Measurements from ENCODE around the gene FARP2. TPM values are rescaled to one million over a fixed set of nuclear protein-coding genes. Genes with fewer than 3 reads are reported as not detected.

FARP2 gene
- total and polyA plus RNA-seq, 2 of the 4 experiments (the other 2 are of a cell fraction): 17.1 to 30.8 TPM

DNA sequence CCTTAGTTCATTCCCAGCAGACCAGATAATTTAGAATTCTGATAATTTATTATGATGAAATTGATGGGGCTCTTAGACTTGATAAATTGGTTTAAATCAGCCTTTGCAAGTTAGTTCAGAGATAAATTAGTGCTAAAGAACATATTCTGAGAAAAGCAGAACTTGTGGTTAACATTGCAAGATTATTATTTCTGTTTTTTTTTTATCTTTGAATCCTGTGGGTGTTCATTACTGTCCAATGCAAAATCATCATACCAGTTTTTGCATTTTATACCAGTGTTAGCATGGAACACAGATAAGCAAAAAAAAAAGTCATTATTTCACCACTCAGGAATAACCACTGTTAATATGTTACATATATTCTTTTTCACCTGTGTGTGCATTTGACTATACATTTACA lies 31.3 kb upstream of the FARP2 start:
- Histone ChIP-seq H4K8ac (ENCODE audit: low read depth in 2 of 2, low read length in 2 of 2) (no peak overlapping the region), H3K9me1 (ENCODE audit: insufficient read depth, low read length) (peaks cover 10% of the 10 kb centered on the region), H3K18ac (ENCODE audit: low read depth, low read length) (no peak overlapping the region), H3K4me3 (ENCODE audit: insufficient read depth, low read depth, low read length) (no peak overlapping the region), H4K20me1 (ENCODE audit: insufficient read depth, low read length) (peaks cover 72% of the 10 kb centered on the region), H4K91ac (ENCODE audit: insufficient read depth, low read depth, low read length) (no peak overlapping the region), H2AK5ac (ENCODE audit: low read depth, low read length) (no peak overlapping the region), H2BK20ac (ENCODE audit: low read depth, low read length) (no peak overlapping the region), H4K5ac (ENCODE audit: low read depth, low read length) (no peak overlapping the region), H3K23ac (ENCODE audit: low read depth, low read length) (no peak overlapping the region), H3K27ac (ENCODE audit: insufficient read depth, low read length) (no peak overlapping the region), H3K56ac (ENCODE audit: extremely low read depth, insufficient read depth, low read length) (no peak overlapping the region), H3K27me3 (ENCODE audit: control insufficient read depth, insufficient read depth, low read length) (no peaks in the 10 kb centered on the region), H3K4me2 (ENCODE audit: low read depth, low read length) (no peak overlapping the region), H2BK5ac (ENCODE audit: low read depth, low read length, poor library complexity, severe bottlenecking) (no peak overlapping the region), H3K9ac (ENCODE audit: low read depth, low read length) (no peak overlapping the region), H2AK9ac (replicated peaks; ENCODE audit: low read depth, low read length, poor library complexity) (no peak overlapping the region), H2BK120ac (ENCODE audit: low read depth, low read length) (no peak overlapping the region), H3K79me1 (ENCODE audit: low read depth in 1 of 2, low read length in 2 of 2) (peaks cover 20 to 50% of the 10 kb centered on the region in 2 experiments), H2BK15ac (ENCODE audit: low read depth, low read length) (no peak overlapping the region), H3K9me3 (ENCODE audit: control insufficient read depth, insufficient read depth, low read length) (no peaks in the 10 kb centered on the region), H3K4ac (ENCODE audit: low read depth, low read length) (no peak overlapping the region), H3K14ac (replicated peaks; ENCODE audit: low read depth, low read length) (no peak overlapping the region), H2AFZ (replicated peaks; ENCODE audit: low read length, poor library complexity) (no peak overlapping the region), H3K4me1 (ENCODE audit: control insufficient read depth, insufficient read depth, low read length) (peaks cover 4% of the 10 kb centered on the region), H3K36me3 (ENCODE audit: control insufficient read depth, insufficient read depth, low read length) (peaks cover 18% of the 10 kb centered on the region)
- ChIA-PET POLR2A (ENCODE audit: unreplicated experiment) (interaction anchor here (0.6 kb wide), 1 partner anchor 53 kb away, joined by 10 read pairs; no protein-coding TSS in a partner anchor), CTCF (no interaction called here)
- intact Hi-C loops (cut with micrococcal nuclease): no loop called here
- in situ Hi-C loops (cut with MboI; ENCODE audit: low sequenced_read_pairs): no loop called here
- no peak for DNase-seq
- dilution Hi-C loops (cut with HindIII; ENCODE audit: low sequenced_read_pairs, unreplicated experiment): no loop called here
- ATAC-seq (ENCODE audit: low read depth): no peak
- no TSS peak for BruUV-seq (replicated peaks)
- TF ChIP-seq POLR2A (IDR thresholded peaks at IDR 0.05; ENCODE audit: low read depth, low read length) (no peak), RFX5 (IDR thresholded peaks at IDR 0.05; ENCODE audit: low read depth, low read length) (no peak), SMC3 (IDR thresholded peaks at IDR 0.05; ENCODE audit: low read depth, low read length) (no peak), MXI1 (IDR thresholded peaks at IDR 0.05; ENCODE audit: borderline replicate concordance, low read depth, low read length) (no peak), NFE2L2 (IDR thresholded peaks at IDR 0.05; ENCODE audit: low read depth, low read length) (no peak), RAD21 (IDR thresholded peaks at IDR 0.05; ENCODE audit: low read length) (no peak), MAZ (IDR thresholded peaks at IDR 0.05; ENCODE audit: borderline replicate concordance, low read depth, low read length) (no peak), MAFK (IDR thresholded peaks at IDR 0.05; ENCODE audit: low read depth, low read length) (no peak), CEBPB (IDR thresholded peaks at IDR 0.05; ENCODE audit: low read depth, low read length) (no peak), RCOR1 (IDR thresholded peaks at IDR 0.05; ENCODE audit: insufficient replicate concordance, low read length) (no peak), FOS (IDR thresholded peaks at IDR 0.05; ENCODE audit: low read depth, low read length) (no peak), CHD1 (IDR thresholded peaks at IDR 0.05; ENCODE audit: low read depth, low read length) (no peak), BHLHE40 (IDR thresholded peaks at IDR 0.05; ENCODE audit: low read depth, low read length) (no peak)
- TF ChIP-seq, protein P1, sequence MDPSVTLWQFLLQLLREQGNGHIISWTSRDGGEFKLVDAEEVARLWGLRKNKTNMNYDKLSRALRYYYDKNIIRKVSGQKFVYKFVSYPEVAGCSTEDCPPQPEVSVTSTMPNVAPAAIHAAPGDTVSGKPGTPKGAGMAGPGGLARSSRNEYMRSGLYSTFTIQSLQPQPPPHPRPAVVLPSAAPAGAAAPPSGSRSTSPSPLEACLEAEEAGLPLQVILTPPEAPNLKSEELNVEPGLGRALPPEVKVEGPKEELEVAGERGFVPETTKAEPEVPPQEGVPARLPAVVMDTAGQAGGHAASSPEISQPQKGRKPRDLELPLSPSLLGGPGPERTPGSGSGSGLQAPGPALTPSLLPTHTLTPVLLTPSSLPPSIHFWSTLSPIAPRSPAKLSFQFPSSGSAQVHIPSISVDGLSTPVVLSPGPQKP (IDR thresholded peaks at IDR 0.05; ENCODE audit: borderline replicate concordance, low read depth, low read length): no peak
- TF ChIP-seq, protein P2, sequence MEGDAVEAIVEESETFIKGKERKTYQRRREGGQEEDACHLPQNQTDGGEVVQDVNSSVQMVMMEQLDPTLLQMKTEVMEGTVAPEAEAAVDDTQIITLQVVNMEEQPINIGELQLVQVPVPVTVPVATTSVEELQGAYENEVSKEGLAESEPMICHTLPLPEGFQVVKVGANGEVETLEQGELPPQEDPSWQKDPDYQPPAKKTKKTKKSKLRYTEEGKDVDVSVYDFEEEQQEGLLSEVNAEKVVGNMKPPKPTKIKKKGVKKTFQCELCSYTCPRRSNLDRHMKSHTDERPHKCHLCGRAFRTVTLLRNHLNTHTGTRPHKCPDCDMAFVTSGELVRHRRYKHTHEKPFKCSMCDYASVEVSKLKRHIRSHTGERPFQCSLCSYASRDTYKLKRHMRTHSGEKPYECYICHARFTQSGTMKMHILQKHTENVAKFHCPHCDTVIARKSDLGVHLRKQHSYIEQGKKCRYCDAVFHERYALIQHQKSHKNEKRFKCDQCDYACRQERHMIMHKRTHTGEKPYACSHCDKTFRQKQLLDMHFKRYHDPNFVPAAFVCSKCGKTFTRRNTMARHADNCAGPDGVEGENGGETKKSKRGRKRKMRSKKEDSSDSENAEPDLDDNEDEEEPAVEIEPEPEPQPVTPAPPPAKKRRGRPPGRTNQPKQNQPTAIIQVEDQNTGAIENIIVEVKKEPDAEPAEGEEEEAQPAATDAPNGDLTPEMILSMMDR (conservative IDR thresholded peaks at IDR 0.05; ENCODE audit: low read depth, low read length): no peak
- TF ChIP-seq, protein P3, sequence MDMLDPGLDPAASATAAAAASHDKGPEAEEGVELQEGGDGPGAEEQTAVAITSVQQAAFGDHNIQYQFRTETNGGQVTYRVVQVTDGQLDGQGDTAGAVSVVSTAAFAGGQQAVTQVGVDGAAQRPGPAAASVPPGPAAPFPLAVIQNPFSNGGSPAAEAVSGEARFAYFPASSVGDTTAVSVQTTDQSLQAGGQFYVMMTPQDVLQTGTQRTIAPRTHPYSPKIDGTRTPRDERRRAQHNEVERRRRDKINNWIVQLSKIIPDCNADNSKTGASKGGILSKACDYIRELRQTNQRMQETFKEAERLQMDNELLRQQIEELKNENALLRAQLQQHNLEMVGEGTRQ (IDR thresholded peaks at IDR 0.05; ENCODE audit: low read depth, low read length): no peak

All from IMR-90 (cell line).